HepG2 (cell line): Measurements from ENCODE around the gene MARS2. TPM values are rescaled to one million over a fixed set of nuclear protein-coding genes. Genes with fewer than 3 reads are reported as not detected.

ENCODE experiments used
- ATF1 ChIP-seq: IDR thresholded peaks from 2 replicates; pipeline ENCODE4 v1.6.1; 2016; ENCODE audit warnings: mild to moderate bottlenecking, control low read depth
- EED ChIP-seq: sonication (generic); formaldehyde crosslinking; IDR thresholded peaks from 2 replicates; pipeline ENCODE4 v1.5.0; 2020; ENCODE audit warnings: mild to moderate bottlenecking, missing genetic modification reagents
- EHMT2 ChIP-seq: fragments of 200-600 bp; sonication (generic); IDR thresholded peaks from 2 replicates; pipeline ENCODE4 v1.7.0; 2017; ENCODE audit warnings: antibody characterized with exemption, low read depth, low read length, borderline replicate concordance
- GLI4 ChIP-seq: sonication (generic); formaldehyde crosslinking; IDR thresholded peaks from 2 replicates; pipeline ENCODE4 v1.5.1; 2020; ENCODE audit warnings: missing genetic modification reagents, mild to moderate bottlenecking, moderate library complexity, borderline replicate concordance
- GMEB2 ChIP-seq: IDR thresholded peaks from 2 replicates; pipeline ENCODE4 v1.6.1; 2016; ENCODE audit warnings: missing biosample characterization, missing genetic modification reagents, low read depth
- HIVEP1 ChIP-seq: sonication (generic); formaldehyde crosslinking; IDR thresholded peaks from 2 replicates; pipeline ENCODE4 v1.4.0; 2020; ENCODE audit warnings: mild to moderate bottlenecking, missing genetic modification reagents
- IKZF1 ChIP-seq: fragments of 450-650 bp; IDR thresholded peaks from 2 replicates; pipeline ENCODE4 v1.7.1; 2016
- IKZF4 ChIP-seq: sonication (generic); formaldehyde crosslinking; IDR thresholded peaks from 2 replicates; pipeline ENCODE4 v1.5.1; 2020; ENCODE audit warnings: borderline replicate concordance, mild to moderate bottlenecking, low read depth, missing genetic modification reagents; ENCODE audit errors: not compliant biosample characterization
- MEF2D ChIP-seq: sonication (generic); formaldehyde crosslinking; IDR thresholded peaks from 2 replicates; pipeline ENCODE4 v1.5.1; 2020; ENCODE audit warnings: mild to moderate bottlenecking, missing genetic modification reagents
- NFRKB ChIP-seq: fragments of 450-650 bp; IDR thresholded peaks from 2 replicates; pipeline ENCODE4 v1.6.1; 2017
- REPIN1 ChIP-seq: sonication (generic); formaldehyde crosslinking; IDR thresholded peaks from 2 replicates; pipeline ENCODE4 v1.8.0; 2022; ENCODE audit warnings: missing genetic modification reagents, low read depth, mild to moderate bottlenecking, borderline replicate concordance
- TBL1XR1 ChIP-seq: fragments of 150-350 bp; IDR thresholded peaks from 2 replicates; pipeline ENCODE4 v1.6.1; 2014; ENCODE audit warnings: borderline replicate concordance, low read length; ENCODE audit not compliant: partially characterized antibody
- ZBTB38 ChIP-seq: sonication (generic); formaldehyde crosslinking; IDR thresholded peaks from 2 replicates; pipeline ENCODE4 v1.5.1; 2020; ENCODE audit warnings: mild to moderate bottlenecking, missing genetic modification reagents
- ZFP90 ChIP-seq: sonication (generic); formaldehyde crosslinking; IDR thresholded peaks from 2 replicates; pipeline ENCODE4 v1.8.0; 2022; ENCODE audit warnings: missing genetic modification reagents, mild to moderate bottlenecking, inconsistent platforms, borderline replicate concordance
- ZKSCAN8 ChIP-seq: IDR thresholded peaks from 2 replicates; pipeline ENCODE4 v1.6.1; 2016; ENCODE audit warnings: borderline replicate concordance, missing genetic modification reagents, missing compliant biosample characterization
- ZNF136 ChIP-seq: sonication (generic); formaldehyde crosslinking; IDR thresholded peaks from 2 replicates; pipeline ENCODE4 v1.8.1; 2022; ENCODE audit warnings: low read depth, mild to moderate bottlenecking, moderate library complexity, missing genetic modification reagents
- ZNF138 ChIP-seq: sonication (generic); formaldehyde crosslinking; IDR thresholded peaks from 2 replicates; pipeline ENCODE4 v1.5.0; 2020; ENCODE audit warnings: mild to moderate bottlenecking, low read depth, missing genetic modification reagents
- ZNF333 ChIP-seq: sonication (generic); formaldehyde crosslinking; IDR thresholded peaks from 2 replicates; pipeline ENCODE4 v1.4.0; 2020; ENCODE audit warnings: mild to moderate bottlenecking, missing genetic modification reagents, borderline replicate concordance
- ZNF775 ChIP-seq: sonication (generic); formaldehyde crosslinking; IDR thresholded peaks from 2 replicates; pipeline ENCODE4 v1.4.0; 2020; ENCODE audit warnings: missing genetic modification reagents, mild to moderate bottlenecking, moderate library complexity, borderline replicate concordance
- polyA plus RNA-seq, 8 experiments: library from polyadenylated mRNA; depleted of rRNA in 3 of 8; stranded (reverse) in 7 of 8; unstranded in 1 of 8; fragments of >200 nt; fragmentation: Illumina TruSeq in 4 of 8; extraction: Trizol in 4 of 8; gene quantifications; 2 replicates each; pipeline versions ENCODE4 v1.2.1 to v1.2.3, GENCODE V29; 2011 to 2016; ENCODE audit warnings: low read depth in 4 of 8, missing spikeins in 1 of 8, mixed read lengths in 1 of 8; ENCODE audit not compliant: insufficient read depth in 1 of 8
- total RNA-seq, 5 experiments: library from RNA; depleted of rRNA; stranded (reverse); fragments of >200 nt; fragmentation: Illumina TruSeq; extraction: Trizol; gene quantifications; 2 replicates each; pipeline ENCODE4 v1.2.3, GENCODE V29; 2016; ENCODE audit warnings: low read depth in 1 of 5
- TF ChIP-seq, protein P1 (sequence below): sonication (generic); formaldehyde crosslinking; IDR thresholded peaks from 2 replicates; pipeline ENCODE4 v1.8.1; 2022; ENCODE audit warnings: mild to moderate bottlenecking, missing genetic modification reagents
- TF ChIP-seq, protein P2 (sequence below), 2 experiments: sonication (generic) in 1 of 2; formaldehyde crosslinking in 1 of 2; IDR thresholded peaks; 2 replicates each; pipeline versions ENCODE4 v1.4.0 to v1.6.1; 2016 to 2020; ENCODE audit warnings: borderline replicate concordance in 1 of 2, low read depth in 1 of 2, mild to moderate bottlenecking in 1 of 2, missing genetic modification reagents in 1 of 2
- TF ChIP-seq, protein P3 (sequence below): sonication (generic); formaldehyde crosslinking; IDR thresholded peaks from 2 replicates; pipeline ENCODE4 v1.5.0; 2020; ENCODE audit warnings: missing genetic modification reagents

MARS2 gene
- total and polyA plus RNA-seq, 2 of the 13 experiments (the other 11 are each of a cell fraction or from before 2014, with no cell fraction given): 6.9 to 16.2 TPM

- TF ChIP-seq IKZF1 (no peak), ZNF333 (no peak), ZNF138 (no peak), MEF2D (CRISPR knock-in tag) (no peak), IKZF4 (CRISPR knock-in tag) (no peak), NFRKB (no peak), REPIN1 (no peak), EHMT2 (peak; percentile 3; the same call in 1 of the 2 replicates), EED (CRISPR knock-in tag) (no peak), HIVEP1 (no peak), ZBTB38 (CRISPR knock-in tag) (no peak), TBL1XR1 (no peak), ZNF775 (CRISPR knock-in tag) (no peak), ATF1 (CRISPR knock-in tag) (no peak), GLI4 (CRISPR knock-in tag) (no peak), ZKSCAN8 (CRISPR knock-in tag) (0 out of 2 replicates have a peak, but pooled peaks have one; percentile 10), ZNF136 (CRISPR knock-in tag) (no peak; the same call in 1 of the 2 replicates), GMEB2 (CRISPR knock-in tag) (no peak), ZFP90 (CRISPR knock-in tag) (no peak)
- TF ChIP-seq, protein P1, sequence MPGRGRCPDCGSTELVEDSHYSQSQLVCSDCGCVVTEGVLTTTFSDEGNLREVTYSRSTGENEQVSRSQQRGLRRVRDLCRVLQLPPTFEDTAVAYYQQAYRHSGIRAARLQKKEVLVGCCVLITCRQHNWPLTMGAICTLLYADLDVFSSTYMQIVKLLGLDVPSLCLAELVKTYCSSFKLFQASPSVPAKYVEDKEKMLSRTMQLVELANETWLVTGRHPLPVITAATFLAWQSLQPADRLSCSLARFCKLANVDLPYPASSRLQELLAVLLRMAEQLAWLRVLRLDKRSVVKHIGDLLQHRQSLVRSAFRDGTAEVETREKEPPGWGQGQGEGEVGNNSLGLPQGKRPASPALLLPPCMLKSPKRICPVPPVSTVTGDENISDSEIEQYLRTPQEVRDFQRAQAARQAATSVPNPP: no peak
- TF ChIP-seq, protein P2, sequence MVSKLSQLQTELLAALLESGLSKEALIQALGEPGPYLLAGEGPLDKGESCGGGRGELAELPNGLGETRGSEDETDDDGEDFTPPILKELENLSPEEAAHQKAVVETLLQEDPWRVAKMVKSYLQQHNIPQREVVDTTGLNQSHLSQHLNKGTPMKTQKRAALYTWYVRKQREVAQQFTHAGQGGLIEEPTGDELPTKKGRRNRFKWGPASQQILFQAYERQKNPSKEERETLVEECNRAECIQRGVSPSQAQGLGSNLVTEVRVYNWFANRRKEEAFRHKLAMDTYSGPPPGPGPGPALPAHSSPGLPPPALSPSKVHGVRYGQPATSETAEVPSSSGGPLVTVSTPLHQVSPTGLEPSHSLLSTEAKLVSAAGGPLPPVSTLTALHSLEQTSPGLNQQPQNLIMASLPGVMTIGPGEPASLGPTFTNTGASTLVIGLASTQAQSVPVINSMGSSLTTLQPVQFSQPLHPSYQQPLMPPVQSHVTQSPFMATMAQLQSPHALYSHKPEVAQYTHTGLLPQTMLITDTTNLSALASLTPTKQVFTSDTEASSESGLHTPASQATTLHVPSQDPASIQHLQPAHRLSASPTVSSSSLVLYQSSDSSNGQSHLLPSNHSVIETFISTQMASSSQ (IDR thresholded peaks at IDR 0.05; ENCODE audit: low read depth): no peak
- TF ChIP-seq, protein P2 (CRISPR knock-in tag; IDR thresholded peaks at IDR 0.05; ENCODE audit: borderline replicate concordance): no peak
- TF ChIP-seq, protein P3, sequence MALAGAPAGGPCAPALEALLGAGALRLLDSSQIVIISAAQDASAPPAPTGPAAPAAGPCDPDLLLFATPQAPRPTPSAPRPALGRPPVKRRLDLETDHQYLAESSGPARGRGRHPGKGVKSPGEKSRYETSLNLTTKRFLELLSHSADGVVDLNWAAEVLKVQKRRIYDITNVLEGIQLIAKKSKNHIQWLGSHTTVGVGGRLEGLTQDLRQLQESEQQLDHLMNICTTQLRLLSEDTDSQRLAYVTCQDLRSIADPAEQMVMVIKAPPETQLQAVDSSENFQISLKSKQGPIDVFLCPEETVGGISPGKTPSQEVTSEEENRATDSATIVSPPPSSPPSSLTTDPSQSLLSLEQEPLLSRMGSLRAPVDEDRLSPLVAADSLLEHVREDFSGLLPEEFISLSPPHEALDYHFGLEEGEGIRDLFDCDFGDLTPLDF: no peak
These were observed 592 bp upstream of the MARS2 start (continued) for GRCh38 chr2:197704434-197705120.
